Mesodermal cell (in vitro differentiated cells): ENCODE measurements around the gene EEF1G.

Experiments used
- H3K27ac ChIP-seq: 2 replicates; pipeline ENCODE4 v1.7.0; 2013; ENCODE audit warnings: mild to moderate bottlenecking, low read depth, low read length, moderate library complexity; ENCODE audit not compliant: severe bottlenecking
- H3K36me3 ChIP-seq: 2 replicates; pipeline ENCODE4 v1.7.1; 2013; ENCODE audit warnings: mild to moderate bottlenecking, low read length, moderate library complexity; ENCODE audit not compliant: control insufficient read depth, insufficient read depth
- H3K4me1 ChIP-seq: one replicate; pipeline ENCODE4 v1.7.1; 2013; ENCODE audit warnings: mild to moderate bottlenecking, low read length; ENCODE audit not compliant: insufficient read depth, control insufficient read depth, poor library complexity, severe bottlenecking
- H3K4me3 ChIP-seq: 2 replicates; pipeline ENCODE4 v1.7.0; 2013; ENCODE audit warnings: low read length, control low read depth, mild to moderate bottlenecking; ENCODE audit not compliant: insufficient read depth, poor library complexity, severe bottlenecking; ENCODE audit errors: extremely low read depth
- H3K9me3 ChIP-seq: 2 replicates; pipeline ENCODE4 v1.7.1; 2013; ENCODE audit warnings: mild to moderate bottlenecking, low read length, moderate library complexity; ENCODE audit not compliant: control insufficient read depth
- WGBS, 2 experiments: methylation state at CpG; one replicate each; pipeline ENCODE4 v1.1.5; 2013; ENCODE audit warnings: missing lambda C conversion rate in 2 of 2; ENCODE audit not compliant: insufficient coverage in 2 of 2; 5-methylcytosine and 5-hydroxymethylcytosine counted together

The EEF1G gene

GRCh38 chr11:62535802-62536201 lies 37.9 kb downstream of the EEF1G start:
- H3K4me3 ChIP-seq: no peak overlapping the region
- H3K36me3 ChIP-seq: peaks cover 90% of the 10 kb centered on the region
- H3K27ac ChIP-seq: no peak overlapping the region
- H3K9me3 ChIP-seq: no peaks in the 10 kb centered on the region
- 94 to 97% methylated on average over 3 to 11 of the region's 12 CpGs for WGBS, 2 experiments
- peaks cover 22% of the 10 kb centered on the region for H3K4me1 ChIP-seq

- no peak overlapping the region for H3K4me3 ChIP-seq
- 96 to 97% methylated on average over 17 to 18 of the region's 19 CpGs for WGBS, 2 experiments
- H3K27ac ChIP-seq: no peak overlapping the region
- H3K36me3 ChIP-seq: peaks cover 94% of the 10 kb centered on the region
- peaks cover 13% of the 10 kb centered on the region for H3K4me1 ChIP-seq
- no peaks in the 10 kb centered on the region for H3K9me3 ChIP-seq
Measured at GRCh38 chr11:62534779-62535545, 38.7 kb downstream of the EEF1G start.

GRCh38 chr11:62532096-62532495 lies 41.6 kb downstream of the EEF1G start:
- no peak overlapping the region for H3K4me3 ChIP-seq
- H3K36me3 ChIP-seq: peaks cover 100% of the 10 kb centered on the region
- no peaks in the 10 kb centered on the region for H3K4me1 ChIP-seq
- WGBS, 2 experiments: 95 to 100% methylated on average over 2 of the region's 2 CpGs
- no peak overlapping the region for H3K27ac ChIP-seq
- H3K9me3 ChIP-seq: no peaks in the 10 kb centered on the region

- Histone ChIP-seq H3K36me3 (peaks cover 65% of the 10 kb centered on the region), H3K4me1 (no peaks in the 10 kb centered on the region), H3K4me3 (no peak overlapping the region), H3K9me3 (no peaks in the 10 kb centered on the region), H3K27ac (no peak overlapping the region)
- 92 to 98% methylated on average over 5 to 12 of the region's 14 CpGs for WGBS, 2 experiments
Measured at GRCh38 chr11:62516736-62517371, 56.8 kb downstream of the EEF1G start.

GRCh38 chr11:62514151-62514550 lies 59.5 kb downstream of the EEF1G start:
- peaks cover 4% of the 10 kb centered on the region for H3K4me1 ChIP-seq
- no peak overlapping the region for H3K4me3 ChIP-seq

GRCh38 chr11:62513626-62514025 lies 60.1 kb downstream of the EEF1G start:
- WGBS, 2 experiments: 86 to 97% methylated on average over 8 to 9 of the region's 10 CpGs
- no peak overlapping the region for H3K4me3 ChIP-seq
- peaks cover 33% of the 10 kb centered on the region for H3K36me3 ChIP-seq
- peaks cover 9% of the 10 kb centered on the region for H3K4me1 ChIP-seq
- H3K9me3 ChIP-seq: no peaks in the 10 kb centered on the region
- no peak overlapping the region for H3K27ac ChIP-seq

More at GRCh38 chr11:62514151-62514550, 59.5 kb downstream of the EEF1G start:
- Histone ChIP-seq H3K36me3 (peaks cover 38% of the 10 kb centered on the region), H3K9me3 (no peaks in the 10 kb centered on the region), H3K27ac (no peak overlapping the region)
- WGBS, 2 experiments: 87 to 89% methylated on average over 4 of the region's 7 CpGs

- peaks cover 26% of the 10 kb centered on the region for H3K36me3 ChIP-seq
- 90 to 95% methylated on average over 8 of the region's 8 CpGs for WGBS, 2 experiments
- H3K9me3 ChIP-seq: no peaks in the 10 kb centered on the region
- peak overlapping the region; percentile 41 for H3K27ac ChIP-seq
- peaks cover 14% of the 10 kb centered on the region for H3K4me1 ChIP-seq
- H3K4me3 ChIP-seq: no peak overlapping the region
Measured at GRCh38 chr11:62512961-62513360, 60.7 kb downstream of the EEF1G start.
